Body of pancreas (tissue), 4 donors: Measurements from ENCODE around the gene CDH22.

ENCODE experiments used
- POLR2A ChIP-seq, 3 donors: fragments of 450-650 bp; IDR thresholded peaks; one replicate each; pipeline ENCODE4 v1.6.1; 2016; ENCODE audit warnings: antibody characterized with exemption in 3 of 3, mild to moderate bottlenecking in 2 of 3
- TF ChIP-seq, protein P1 (sequence below), 7 experiments: fragments of 450-650 bp in 4 of 7; fragments of 200-600 bp in 3 of 7; sonication (generic) in 3 of 7; IDR thresholded peaks; one replicate each; pipeline ENCODE4 v1.5.1; 2016 to 2019; ENCODE audit warnings: antibody characterized with exemption in 7 of 7

DNA sequence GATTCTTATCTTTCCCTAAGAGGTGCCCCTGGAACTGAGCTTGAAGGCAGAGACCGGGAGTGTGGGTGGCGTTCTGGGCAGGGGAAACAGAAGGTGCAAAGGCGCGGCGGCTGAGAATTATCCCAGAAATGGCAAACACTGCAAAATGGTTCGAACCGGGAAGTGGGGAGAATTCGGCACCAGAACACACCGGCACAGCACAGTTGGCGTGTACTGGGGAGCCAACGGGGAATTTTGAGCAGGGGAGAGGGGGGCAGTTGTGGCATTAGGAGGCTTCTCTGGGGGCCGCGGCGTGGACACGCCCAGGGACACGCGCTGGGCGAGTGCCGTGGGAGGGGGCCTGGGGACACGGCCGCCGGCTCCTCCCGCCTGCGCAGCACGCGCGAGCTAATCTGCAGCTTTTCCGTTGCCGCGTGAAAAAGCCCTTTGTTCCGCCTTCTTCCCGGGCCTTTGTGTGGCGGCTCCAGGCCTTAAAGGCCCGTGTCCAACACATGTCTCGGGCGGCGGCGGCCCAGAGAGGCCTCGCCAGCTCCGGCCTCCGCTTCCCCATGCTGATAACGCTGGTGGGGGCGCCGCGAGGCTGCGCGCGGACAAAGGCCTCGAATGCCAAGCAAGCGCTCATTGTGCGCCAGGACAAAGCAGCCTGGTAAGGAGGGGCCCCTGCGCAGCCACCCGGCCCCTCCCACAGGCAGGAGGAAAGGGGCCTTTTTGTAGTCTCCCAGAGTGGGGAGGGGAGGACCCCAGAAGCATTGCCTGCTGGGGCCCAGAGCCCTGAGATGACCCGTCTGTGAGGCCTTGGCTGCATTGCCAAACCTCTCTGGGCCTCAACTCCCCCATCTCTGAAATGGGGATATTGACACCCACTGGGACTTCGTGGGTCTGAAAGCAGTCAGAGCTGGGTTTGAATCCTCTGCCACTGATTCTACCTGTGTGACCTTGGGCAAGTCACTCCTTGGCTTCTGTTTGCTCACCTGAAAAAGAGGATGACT, 107.4 kb downstream of the CDH22 start:
- TF ChIP-seq, protein P1, sequence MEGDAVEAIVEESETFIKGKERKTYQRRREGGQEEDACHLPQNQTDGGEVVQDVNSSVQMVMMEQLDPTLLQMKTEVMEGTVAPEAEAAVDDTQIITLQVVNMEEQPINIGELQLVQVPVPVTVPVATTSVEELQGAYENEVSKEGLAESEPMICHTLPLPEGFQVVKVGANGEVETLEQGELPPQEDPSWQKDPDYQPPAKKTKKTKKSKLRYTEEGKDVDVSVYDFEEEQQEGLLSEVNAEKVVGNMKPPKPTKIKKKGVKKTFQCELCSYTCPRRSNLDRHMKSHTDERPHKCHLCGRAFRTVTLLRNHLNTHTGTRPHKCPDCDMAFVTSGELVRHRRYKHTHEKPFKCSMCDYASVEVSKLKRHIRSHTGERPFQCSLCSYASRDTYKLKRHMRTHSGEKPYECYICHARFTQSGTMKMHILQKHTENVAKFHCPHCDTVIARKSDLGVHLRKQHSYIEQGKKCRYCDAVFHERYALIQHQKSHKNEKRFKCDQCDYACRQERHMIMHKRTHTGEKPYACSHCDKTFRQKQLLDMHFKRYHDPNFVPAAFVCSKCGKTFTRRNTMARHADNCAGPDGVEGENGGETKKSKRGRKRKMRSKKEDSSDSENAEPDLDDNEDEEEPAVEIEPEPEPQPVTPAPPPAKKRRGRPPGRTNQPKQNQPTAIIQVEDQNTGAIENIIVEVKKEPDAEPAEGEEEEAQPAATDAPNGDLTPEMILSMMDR (IDR thresholded peaks at IDR 0.05): no peak
- TF ChIP-seq POLR2A (IDR thresholded peaks at IDR 0.05): no peak
